ENCODE results near the gene RNF220. TPM values are rescaled to one million over a fixed set of nuclear protein-coding genes. Genes with fewer than 3 reads are reported as not detected.

Gene RNF220
- total RNA-seq, 1 experiment from 2014 or later, result 60.9 TPM

- DNase-seq (ENCODE audit: extremely low read depth, low read depth), result no peak
Measured at GRCh38 chr1:44670751-44671640, 265.9 kb downstream of the RNF220 start.

GRCh38 chr1:44672254-44672955 lies 267.4 kb downstream of the RNF220 start:
- DNase-seq (ENCODE audit: extremely low read depth, low read depth), result no peak

- DNase-seq (ENCODE audit: extremely low read depth, low read depth), result no peak
Measured at GRCh38 chr1:44672961-44673674, 268.1 kb downstream of the RNF220 start.

GRCh38 chr1:44673675-44674112 lies 268.6 kb downstream of the RNF220 start:
- DNase-seq (ENCODE audit: extremely low read depth, low read depth), result no peak

GRCh38 chr1:44674113-44675000 lies 269.3 kb downstream of the RNF220 start, which contains the start of the genes ARMH1 and TMEM53:
TSS of gene ARMH1 (plus strand) at chr1:44674714. CDS start at chr1:44689698, 14,984 bp downstream.
TSS of gene TMEM53 (minus strand) at chr1:44674481. CDS start at chr1:44674391, 90 bp downstream.
- DNase-seq (ENCODE audit: extremely low read depth, low read depth), result peak; percentile 98

- no peak for DNase-seq (ENCODE audit: extremely low read depth, low read depth)
Measured at GRCh38 chr1:44675186-44675585, 270.1 kb downstream of the RNF220 start.

- DNase-seq (ENCODE audit: extremely low read depth, low read depth), result no peak
Measured at GRCh38 chr1:44676484-44677200, 271.6 kb downstream of the RNF220 start.

GRCh38 chr1:44677201-44677766 lies 272.2 kb downstream of the RNF220 start:
- DNase-seq (ENCODE audit: extremely low read depth, low read depth), result no peak

- no peak for DNase-seq (ENCODE audit: extremely low read depth, low read depth)
Measured at GRCh38 chr1:44678120-44678519, 273.1 kb downstream of the RNF220 start.

- no peak for DNase-seq (ENCODE audit: extremely low read depth, low read depth)
Measured at GRCh38 chr1:44678626-44679025, 273.6 kb downstream of the RNF220 start.

GRCh38 chr1:44679468-44679867 lies 274.4 kb downstream of the RNF220 start:
- DNase-seq (ENCODE audit: extremely low read depth, low read depth), result no peak

GRCh38 chr1:44681905-44682882 lies 277.1 kb downstream of the RNF220 start:
- no peak for DNase-seq (ENCODE audit: extremely low read depth, low read depth)

GRCh38 chr1:44682883-44683265 lies 277.8 kb downstream of the RNF220 start:
- DNase-seq (ENCODE audit: extremely low read depth, low read depth), result no peak

GRCh38 chr1:44684525-44684924 lies 279.5 kb downstream of the RNF220 start:
- DNase-seq (ENCODE audit: extremely low read depth, low read depth), result no peak

GRCh38 chr1:44685218-44685617 lies 280.2 kb downstream of the RNF220 start:
- no peak for DNase-seq (ENCODE audit: extremely low read depth, low read depth)

- no peak for DNase-seq (ENCODE audit: extremely low read depth, low read depth)
Measured at GRCh38 chr1:44685881-44686280, 280.8 kb downstream of the RNF220 start.

GRCh38 chr1:44688760-44689446 lies 283.8 kb downstream of the RNF220 start:
- no peak for DNase-seq (ENCODE audit: extremely low read depth, low read depth)
